ENCODE measurements around the gene TRDMT1. TPM values are rescaled to one million over a fixed set of nuclear protein-coding genes. Genes with fewer than 3 reads are reported as not detected.

TRDMT1 gene
- total RNA-seq, 1 experiment from 2014 or later = 20.2 TPM

DNA sequence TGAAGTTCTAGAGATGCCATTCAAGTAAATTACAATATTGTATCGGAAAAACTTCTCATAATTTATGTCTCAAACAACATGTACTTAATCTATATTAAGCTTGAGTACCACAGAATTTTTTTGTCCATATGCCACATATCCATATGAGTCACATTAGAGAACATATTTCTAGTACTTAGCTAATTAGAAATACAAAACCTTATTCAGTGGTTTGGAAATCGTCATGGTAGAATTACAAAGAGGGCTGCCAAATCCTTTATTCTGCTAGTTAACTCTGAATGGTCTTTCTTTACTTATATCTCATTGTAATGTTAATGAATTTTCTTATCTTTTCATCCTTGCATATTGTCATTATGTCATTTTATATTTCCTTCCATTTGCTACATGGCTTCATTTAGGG is 17.6 kb upstream of the TRDMT1 start:
- H3K9me3 ChIP-seq (ENCODE audit: control insufficient read depth, low read depth, low read length) = no peaks in the 10 kb centered on the region
- H4K20me1 ChIP-seq (ENCODE audit: control insufficient read depth, insufficient read depth, insufficient read length) = no peaks in the 10 kb centered on the region
- H4K8ac ChIP-seq (replicated peaks; ENCODE audit: insufficient read length, low read depth, low read length) = no peak overlapping the region
- no peaks in the 10 kb centered on the region for H3K27me3 ChIP-seq (ENCODE audit: insufficient read depth, low read length)
- Mint-ChIP-seq H3K27me3 (ENCODE audit: low read depth) (no peaks in the 10 kb centered on the region), H3K36me3 (ENCODE audit: insufficient read depth in 1 of 3, low read depth in 3 of 3) (no peaks in the 10 kb centered on the region; a peak in 1 of 7 replicates), H3K27ac (peak overlapping the region in 1 of 3 experiments; percentile 86; a peak in 3 of 7 replicates), H3K9me3 (no peaks in the 10 kb centered on the region), H3K4me3 (peak overlapping the region in 1 of 2 experiments; percentile 17; a peak in 1 of 5 replicates), H3K4me1 (peaks cover 41 to 48% of the 10 kb centered on the region in 2 experiments)
- H2AK5ac ChIP-seq (ENCODE audit: insufficient read length, low read length) = no peak overlapping the region
- no CpG with 5 or more reads among the region's 2 CpGs for WGBS (ENCODE audit: extremely low coverage, insufficient read length, low lambda C conversion rate)
- H4K91ac ChIP-seq (ENCODE audit: insufficient read length, low read depth, low read length) = no peak overlapping the region
- H4K5ac ChIP-seq (ENCODE audit: insufficient read length, low read depth, low read length) = no peak overlapping the region
- no peak overlapping the region for H2BK15ac ChIP-seq (ENCODE audit: low read depth, low read length)
- no peak overlapping the region for H2AFZ ChIP-seq (ENCODE audit: low read length)
- peaks cover 7% of the 10 kb centered on the region; the same call in 1 of the 2 replicates for H3K4me1 ChIP-seq (ENCODE audit: insufficient read depth, low read length)
- DNase-seq = no peak
- no peak overlapping the region for H3K9ac ChIP-seq (ENCODE audit: extremely low read depth, insufficient read length, low read length)
- H3K79me2 ChIP-seq (ENCODE audit: insufficient read depth, low read length) = no peaks in the 10 kb centered on the region
- H3K23ac ChIP-seq (ENCODE audit: insufficient read length, low read depth, low read length) = no peak overlapping the region
- no peak overlapping the region for H3K4ac ChIP-seq (ENCODE audit: low read depth, low read length)
- no peak overlapping the region for H2BK120ac ChIP-seq (ENCODE audit: low read depth, low read length, poor library complexity, severe bottlenecking)
- H3K4me2 ChIP-seq (ENCODE audit: insufficient read depth, insufficient read length, low read length) = no peak overlapping the region
- no peak overlapping the region for H3K18ac ChIP-seq (ENCODE audit: insufficient read length, low read depth, low read length)
- no peak overlapping the region for H3K14ac ChIP-seq (ENCODE audit: insufficient read depth, low read length)
- no peak overlapping the region for H2BK12ac ChIP-seq (ENCODE audit: insufficient read length, low read depth, low read length)
- no peak overlapping the region for H2BK5ac ChIP-seq (ENCODE audit: insufficient read length, low read length)
- TF ChIP-seq, protein P1, sequence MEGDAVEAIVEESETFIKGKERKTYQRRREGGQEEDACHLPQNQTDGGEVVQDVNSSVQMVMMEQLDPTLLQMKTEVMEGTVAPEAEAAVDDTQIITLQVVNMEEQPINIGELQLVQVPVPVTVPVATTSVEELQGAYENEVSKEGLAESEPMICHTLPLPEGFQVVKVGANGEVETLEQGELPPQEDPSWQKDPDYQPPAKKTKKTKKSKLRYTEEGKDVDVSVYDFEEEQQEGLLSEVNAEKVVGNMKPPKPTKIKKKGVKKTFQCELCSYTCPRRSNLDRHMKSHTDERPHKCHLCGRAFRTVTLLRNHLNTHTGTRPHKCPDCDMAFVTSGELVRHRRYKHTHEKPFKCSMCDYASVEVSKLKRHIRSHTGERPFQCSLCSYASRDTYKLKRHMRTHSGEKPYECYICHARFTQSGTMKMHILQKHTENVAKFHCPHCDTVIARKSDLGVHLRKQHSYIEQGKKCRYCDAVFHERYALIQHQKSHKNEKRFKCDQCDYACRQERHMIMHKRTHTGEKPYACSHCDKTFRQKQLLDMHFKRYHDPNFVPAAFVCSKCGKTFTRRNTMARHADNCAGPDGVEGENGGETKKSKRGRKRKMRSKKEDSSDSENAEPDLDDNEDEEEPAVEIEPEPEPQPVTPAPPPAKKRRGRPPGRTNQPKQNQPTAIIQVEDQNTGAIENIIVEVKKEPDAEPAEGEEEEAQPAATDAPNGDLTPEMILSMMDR (conservative IDR thresholded peaks at IDR 0.05) = no peak
- H3K27ac ChIP-seq (ENCODE audit: insufficient read length, low read depth, low read length) = no peak overlapping the region
- H2BK20ac ChIP-seq (ENCODE audit: low read depth, low read length, poor library complexity, severe bottlenecking) = no peak overlapping the region
- no peak overlapping the region for H3K56ac ChIP-seq (ENCODE audit: insufficient read length, low read depth, low read length)
- H3K79me1 ChIP-seq (ENCODE audit: insufficient read depth, low read depth, low read length, poor library complexity, severe bottlenecking) = no peaks in the 10 kb centered on the region
- H3K23me2 ChIP-seq (ENCODE audit: insufficient read length, low read depth, low read length, poor library complexity, severe bottlenecking) = no peaks in the 10 kb centered on the region
- no peak overlapping the region for H3T11ph ChIP-seq (ENCODE audit: low read length)

Data from H9 (cell line).